Left lung (tissue), 10 donors: ENCODE data around the gene ATP1B1. TPM values are rescaled to one million over a fixed set of nuclear protein-coding genes. Genes with fewer than 3 reads are reported as not detected.
A peak's percentile ranks its signal among the peaks of the same experiment; 100 is the strongest.

ENCODE experiments used
- ATAC-seq: fragments of 200-7000 bp; cut with Tn5 transposase; one replicate; pipeline ENCODE4 v1.9.1; 2020; ENCODE audit warnings: moderate library complexity
- DNase-seq, 4 donors: peaks; one replicate each; pipeline ENCODE4 v3.0.0-alpha.2; 2013 to 2020
- H3K27ac ChIP-seq, 2 donors: fragments of 200-600 bp; sonication (generic) in 1 of 2; one replicate each; pipeline versions ENCODE4 v1.5.0 to v1.8.0; 2020 to 2021
- H3K27me3 ChIP-seq, 2 donors: fragments of 200-600 bp; sonication (generic) in 1 of 2; one replicate each; pipeline versions ENCODE4 v1.5.0 to v1.8.0; 2020 to 2021
- H3K36me3 ChIP-seq, 2 donors: fragments of 200-600 bp; sonication (generic) in 1 of 2; one replicate each; pipeline versions ENCODE4 v1.5.0 to v1.8.0; 2020 to 2021
- H3K4me1 ChIP-seq, 2 donors: fragments of 200-600 bp; one replicate each; pipeline ENCODE4 v1.8.0; 2021
- H3K4me3 ChIP-seq, 2 donors: fragments of 200-600 bp; sonication (generic) in 1 of 2; one replicate each; pipeline versions ENCODE4 v1.5.0 to v1.8.0; 2020 to 2021; ENCODE audit warnings: mild to moderate bottlenecking in 1 of 2
- H3K9me3 ChIP-seq, 2 donors: fragments of 200-600 bp; sonication (generic) in 1 of 2; one replicate each; pipeline versions ENCODE4 v1.5.0 to v1.8.0; 2020 to 2021
- intact Hi-C, 2 donors: fragments of 100-400 bp; cut with DNase I; formaldehyde crosslinking; loops; one replicate each; pipeline versions ENCODE4 v1.11.2 to v1.14.2; 2022
- polyA plus RNA-seq, 6 donors: library from polyadenylated mRNA; unstranded; fragments of 120-200 nt; gene quantifications; one replicate each; pipeline ENCODE4 v1.2.1, GENCODE V29; 2013; ENCODE audit not compliant: insufficient read length in 6 of 6
- total RNA-seq, 2 donors: library from RNA; stranded (reverse); fragmentation: NEBNext Ultra II Directional; extraction: Animal tissue kit (Norgen Biotek cat#: 25700); gene quantifications; one replicate each; pipeline ENCODE4 v1.2.1, GENCODE V29; 2021
- TF ChIP-seq, protein P1 (sequence below), 2 donors: fragments of 200-600 bp; sonication (generic) in 1 of 2; IDR thresholded peaks; one replicate each; pipeline versions ENCODE4 v1.5.0 to v1.8.0; 2021; ENCODE audit warnings: antibody characterized with exemption in 2 of 2
- donor health status: DM: no; HTN: yes; CAD: no.
- donor health status: DM: no; HTN: no; CAD: no.

ATP1B1 gene
- total and polyA plus RNA-seq, 8 donors, result 128 to 295 (median 165) TPM

DNA sequence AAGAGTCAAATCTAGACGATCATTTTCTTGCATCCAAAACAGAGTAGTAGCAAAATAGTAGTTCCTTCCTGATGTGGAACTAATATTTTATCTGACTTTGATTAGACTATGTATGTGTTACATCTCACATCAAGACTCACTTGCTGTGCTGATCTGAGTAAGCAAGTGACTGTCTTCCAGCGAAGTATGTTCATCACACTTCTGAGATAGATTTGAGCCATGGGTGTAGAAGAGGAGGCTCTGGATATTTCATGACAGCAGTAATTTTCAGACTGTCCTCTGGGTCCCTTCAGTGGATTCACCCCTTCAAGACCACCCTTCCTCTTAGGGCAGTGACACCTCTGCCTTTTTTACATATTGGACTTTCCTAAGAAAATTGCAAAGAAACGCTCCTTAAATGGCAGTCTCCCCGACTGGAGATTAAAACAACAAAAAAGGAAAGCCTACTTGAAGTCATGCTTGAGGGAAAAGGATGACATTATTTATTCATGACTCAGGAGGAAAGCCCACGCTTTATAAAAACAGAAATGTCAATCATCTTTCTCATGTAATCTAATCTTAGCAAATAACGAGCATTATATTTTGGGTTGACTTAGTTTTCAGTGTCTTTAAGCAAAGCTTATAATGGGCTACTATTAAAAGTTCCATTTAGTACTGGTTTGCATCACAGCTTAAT, 22.8 kb downstream of the ATP1B1 start:
- H3K4me3 ChIP-seq, result no peak overlapping the region
- ATAC-seq, result no peak
- DNase-seq, result no peak
- H3K27ac ChIP-seq, result no peak overlapping the region
- intact Hi-C loops, result no loop called here
- no peaks in the 10 kb centered on the region for H3K9me3 ChIP-seq
- TF ChIP-seq, protein P1, sequence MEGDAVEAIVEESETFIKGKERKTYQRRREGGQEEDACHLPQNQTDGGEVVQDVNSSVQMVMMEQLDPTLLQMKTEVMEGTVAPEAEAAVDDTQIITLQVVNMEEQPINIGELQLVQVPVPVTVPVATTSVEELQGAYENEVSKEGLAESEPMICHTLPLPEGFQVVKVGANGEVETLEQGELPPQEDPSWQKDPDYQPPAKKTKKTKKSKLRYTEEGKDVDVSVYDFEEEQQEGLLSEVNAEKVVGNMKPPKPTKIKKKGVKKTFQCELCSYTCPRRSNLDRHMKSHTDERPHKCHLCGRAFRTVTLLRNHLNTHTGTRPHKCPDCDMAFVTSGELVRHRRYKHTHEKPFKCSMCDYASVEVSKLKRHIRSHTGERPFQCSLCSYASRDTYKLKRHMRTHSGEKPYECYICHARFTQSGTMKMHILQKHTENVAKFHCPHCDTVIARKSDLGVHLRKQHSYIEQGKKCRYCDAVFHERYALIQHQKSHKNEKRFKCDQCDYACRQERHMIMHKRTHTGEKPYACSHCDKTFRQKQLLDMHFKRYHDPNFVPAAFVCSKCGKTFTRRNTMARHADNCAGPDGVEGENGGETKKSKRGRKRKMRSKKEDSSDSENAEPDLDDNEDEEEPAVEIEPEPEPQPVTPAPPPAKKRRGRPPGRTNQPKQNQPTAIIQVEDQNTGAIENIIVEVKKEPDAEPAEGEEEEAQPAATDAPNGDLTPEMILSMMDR (IDR thresholded peaks at IDR 0.05), result no peak
- no peaks in the 10 kb centered on the region for H3K4me1 ChIP-seq
- no peaks in the 10 kb centered on the region for H3K27me3 ChIP-seq
- peaks cover 3 to 57% of the 10 kb centered on the region in 2 donors for H3K36me3 ChIP-seq

DNA sequence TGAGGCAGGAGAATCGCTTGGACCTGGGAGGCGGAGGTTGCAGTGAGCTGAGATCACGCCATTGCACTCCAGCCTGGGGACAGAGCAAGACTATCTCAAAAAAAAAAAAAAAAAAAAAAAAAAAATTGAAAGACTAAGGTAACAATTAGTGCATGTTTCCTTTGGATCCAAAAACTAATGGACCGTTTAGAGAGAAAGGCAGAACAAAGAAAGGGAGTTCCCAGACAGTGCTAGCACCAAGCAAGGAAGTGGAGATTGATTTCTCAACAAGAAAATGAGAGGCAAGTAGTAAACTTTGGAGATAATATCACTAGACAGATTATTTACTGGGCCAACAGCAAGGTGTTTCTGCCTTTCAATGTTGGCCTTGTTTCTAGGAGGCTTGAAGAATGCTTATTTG, 24.2 kb downstream of the ATP1B1 start:
- ATAC-seq (no peak), DNase-seq (no peak)
- TF ChIP-seq, protein P1 (IDR thresholded peaks at IDR 0.05), result no peak
- Histone ChIP-seq H3K4me3 (no peak overlapping the region), H3K4me1 (no peaks in the 10 kb centered on the region), H3K27me3 (no peaks in the 10 kb centered on the region), H3K27ac (no peak overlapping the region), H3K9me3 (no peaks in the 10 kb centered on the region), H3K36me3 (peaks cover 3 to 47% of the 10 kb centered on the region in 2 donors)
- intact Hi-C loops, result no loop called here

DNA sequence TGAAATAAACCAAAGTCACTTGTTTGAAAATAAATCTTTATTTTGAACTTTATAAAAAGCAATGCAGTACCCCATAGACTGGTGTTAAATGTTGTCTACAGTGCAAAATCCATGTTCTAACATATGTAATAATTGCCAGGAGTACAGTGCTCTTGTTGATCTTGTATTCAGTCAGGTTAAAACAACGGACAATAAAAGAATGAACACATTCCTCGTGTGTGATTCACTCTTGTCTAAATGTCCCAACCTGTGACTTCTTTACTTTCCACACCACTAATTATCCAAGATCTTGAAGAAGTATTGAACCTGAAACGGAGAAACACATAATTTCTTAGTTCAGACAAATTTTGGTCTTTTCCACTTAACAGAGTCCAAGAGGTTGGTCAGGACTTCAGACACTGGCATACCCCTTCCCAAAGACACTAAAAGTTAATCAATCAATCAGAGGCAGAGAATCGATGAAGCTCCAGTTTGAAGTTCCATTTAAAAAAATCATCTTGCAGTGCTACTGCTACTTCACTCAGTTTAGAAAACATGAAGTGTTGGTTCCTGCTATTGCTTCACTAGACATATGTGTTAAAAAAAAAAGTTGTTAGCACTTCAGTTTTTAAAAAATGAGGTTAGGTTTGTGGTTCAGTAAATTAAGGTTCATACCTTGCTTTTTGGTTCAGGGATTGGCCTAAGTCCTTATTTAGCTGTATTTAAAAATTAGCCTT, 26.2 kb downstream of the ATP1B1 start:
- Histone ChIP-seq H3K9me3 (no peaks in the 10 kb centered on the region), H3K27ac (no peak overlapping the region), H3K4me1 (no peaks in the 10 kb centered on the region), H3K27me3 (no peaks in the 10 kb centered on the region), H3K36me3 (peaks cover 3 to 32% of the 10 kb centered on the region in 2 donors), H3K4me3 (no peak overlapping the region)
- intact Hi-C loops, result no loop called here
- TF ChIP-seq, protein P1 (IDR thresholded peaks at IDR 0.05), result no peak
- no peak for ATAC-seq
- no peak for DNase-seq

DNA sequence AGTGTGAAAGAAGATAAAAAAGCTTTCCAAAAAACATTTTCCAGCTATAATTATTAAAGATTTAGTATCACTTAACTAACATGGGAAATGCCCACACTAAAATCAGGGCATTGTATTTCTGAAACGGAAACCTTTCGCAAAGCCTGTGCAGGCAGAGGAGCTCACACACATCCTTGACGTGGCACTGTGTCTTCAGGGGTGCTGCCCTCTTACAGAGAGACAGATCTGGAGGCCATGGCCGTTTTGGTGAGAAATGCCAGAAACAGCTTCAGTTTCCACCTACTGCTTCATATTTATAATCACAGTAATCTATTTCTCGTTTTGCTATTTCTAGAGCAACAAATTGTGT, 26.7 kb downstream of the ATP1B1 start:
- intact Hi-C loops, result no loop called here
- H3K36me3 ChIP-seq, result peaks cover 3 to 27% of the 10 kb centered on the region in 2 donors
- no peaks in the 10 kb centered on the region for H3K27me3 ChIP-seq
- no peaks in the 10 kb centered on the region for H3K4me1 ChIP-seq
- TF ChIP-seq, protein P1 (IDR thresholded peaks at IDR 0.05), result no peak
- H3K27ac ChIP-seq, result no peak overlapping the region
- no peak for ATAC-seq
- no peaks in the 10 kb centered on the region for H3K9me3 ChIP-seq
- DNase-seq, result no peak
- H3K4me3 ChIP-seq, result no peak overlapping the region

DNA sequence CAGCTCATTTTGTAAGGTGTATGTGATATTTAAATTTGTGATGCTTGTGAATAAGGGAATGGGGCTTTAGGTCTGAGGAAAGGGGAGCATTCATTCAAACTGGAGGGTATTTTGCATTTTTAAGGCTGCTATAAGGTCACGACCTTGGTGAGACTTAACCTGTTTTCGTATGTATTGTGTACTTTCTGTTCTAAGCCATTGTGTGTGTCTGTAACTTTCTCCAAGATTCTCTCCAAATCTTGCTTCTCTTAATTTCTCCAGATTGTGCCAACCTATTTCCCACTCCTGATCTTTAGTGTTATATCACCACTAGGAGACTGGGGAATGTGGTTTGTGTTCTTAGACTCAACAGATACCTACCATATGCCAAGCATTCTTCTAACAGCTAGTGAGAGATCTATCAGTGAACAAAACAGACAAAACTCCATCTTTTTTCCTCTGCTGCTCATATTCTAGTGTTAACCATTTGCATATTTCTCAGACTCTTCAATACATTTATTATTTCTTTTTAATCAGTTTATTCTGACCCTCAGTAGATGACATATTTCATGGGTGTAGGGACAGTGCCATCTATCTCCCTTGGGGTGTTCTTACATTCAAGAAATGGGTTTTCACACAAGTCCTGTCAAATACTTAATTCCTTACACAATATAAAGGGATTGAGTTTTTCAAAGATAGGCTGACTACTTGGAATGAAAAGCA, 27.5 kb downstream of the ATP1B1 start:
- peaks cover 3 to 19% of the 10 kb centered on the region in 2 donors for H3K36me3 ChIP-seq
- H3K27ac ChIP-seq, result no peak overlapping the region
- TF ChIP-seq, protein P1 (IDR thresholded peaks at IDR 0.05), result peak in 1 of 2 donors; percentile 26
- ATAC-seq (peak; percentile 55), DNase-seq (peak in 1 of 4 donors; percentile 23)
- H3K4me3 ChIP-seq, result no peak overlapping the region
- H3K27me3 ChIP-seq, result no peaks in the 10 kb centered on the region
- intact Hi-C loops, result no loop called here
- no peaks in the 10 kb centered on the region for H3K4me1 ChIP-seq
- no peaks in the 10 kb centered on the region for H3K9me3 ChIP-seq
